Mucosa of descending colon (tissue), 3 donors: Measurements from ENCODE around the gene SUCLG2. TPM values are rescaled to one million over a fixed set of nuclear protein-coding genes. Genes with fewer than 3 reads are reported as not detected.

Experiments used
- ATAC-seq: fragments of 200-7000 bp; cut with Tn5 transposase; one replicate; pipeline ENCODE4 v1.9.1; 2020; ENCODE audit warnings: mild to moderate bottlenecking, moderate library complexity
- DNase-seq, 3 donors: peaks; one replicate each; pipeline ENCODE4 v3.0.0-alpha.2; 2020
- H3K36me3 ChIP-seq: fragments of 200-600 bp; one replicate; pipeline ENCODE4 v1.8.0; 2021; ENCODE audit warnings: low read depth, mild to moderate bottlenecking
- H3K4me1 ChIP-seq: fragments of 200-600 bp; one replicate; pipeline ENCODE4 v1.8.0; 2021; ENCODE audit warnings: low read depth, mild to moderate bottlenecking
- H3K4me3 ChIP-seq: fragments of 200-600 bp; one replicate; pipeline ENCODE4 v1.8.0; 2021; ENCODE audit warnings: mild to moderate bottlenecking
- H3K9me3 ChIP-seq: fragments of 200-600 bp; one replicate; pipeline ENCODE4 v1.8.0; 2021; ENCODE audit warnings: mild to moderate bottlenecking
- intact Hi-C, 2 donors: fragments of 100-400 bp; cut with DNase I in 1 of 2; cut with micrococcal nuclease in 1 of 2; formaldehyde crosslinking; loops; one replicate each; pipeline versions ENCODE4 v1.11.0 to v1.11.1; 2022; cut with DNase I, micrococcal nuclease
- total RNA-seq, 3 donors: library from RNA; stranded (reverse); fragmentation: NEBNext Ultra II Directional in 2 of 3; extraction: Animal tissue kit (Norgen Biotek cat#: 25700) in 2 of 3; gene quantifications; one replicate each; pipeline versions ENCODE4 v1.2.1 to v1.2.4, GENCODE V29; 2021 to 2023
- TF ChIP-seq, protein P1 (sequence below): fragments of 200-600 bp; IDR thresholded peaks from one replicate; pipeline ENCODE4 v1.8.0; 2022; ENCODE audit warnings: antibody characterized with exemption, mild to moderate bottlenecking
- donor health status: DM: no; HTN: no; CAD: no; lungs with moderate emphysema.
- donor health status: DM: no; HTN: no; CAD: no.
- donor health status: DM: no; HTN: yes; CAD: no.

Gene SUCLG2
- total RNA-seq, 3 donors from 2014 or later, result 136 to 238 (median 153) TPM

DNA sequence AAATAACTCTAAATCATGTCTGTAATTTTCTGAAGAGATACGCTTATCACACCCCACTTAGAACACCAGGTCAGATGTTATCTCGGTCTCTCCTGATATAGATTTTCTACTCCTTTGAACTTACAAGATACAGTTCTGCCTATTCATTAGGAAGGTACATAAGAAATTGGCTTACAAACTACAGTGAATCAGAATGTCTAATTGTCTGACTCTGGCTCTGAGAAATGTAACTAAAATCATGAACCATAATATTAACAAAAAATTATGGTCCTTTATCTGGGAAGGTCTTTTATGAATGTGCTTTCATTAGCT, 235.2 kb downstream of the SUCLG2 start:
- TF ChIP-seq, protein P1, sequence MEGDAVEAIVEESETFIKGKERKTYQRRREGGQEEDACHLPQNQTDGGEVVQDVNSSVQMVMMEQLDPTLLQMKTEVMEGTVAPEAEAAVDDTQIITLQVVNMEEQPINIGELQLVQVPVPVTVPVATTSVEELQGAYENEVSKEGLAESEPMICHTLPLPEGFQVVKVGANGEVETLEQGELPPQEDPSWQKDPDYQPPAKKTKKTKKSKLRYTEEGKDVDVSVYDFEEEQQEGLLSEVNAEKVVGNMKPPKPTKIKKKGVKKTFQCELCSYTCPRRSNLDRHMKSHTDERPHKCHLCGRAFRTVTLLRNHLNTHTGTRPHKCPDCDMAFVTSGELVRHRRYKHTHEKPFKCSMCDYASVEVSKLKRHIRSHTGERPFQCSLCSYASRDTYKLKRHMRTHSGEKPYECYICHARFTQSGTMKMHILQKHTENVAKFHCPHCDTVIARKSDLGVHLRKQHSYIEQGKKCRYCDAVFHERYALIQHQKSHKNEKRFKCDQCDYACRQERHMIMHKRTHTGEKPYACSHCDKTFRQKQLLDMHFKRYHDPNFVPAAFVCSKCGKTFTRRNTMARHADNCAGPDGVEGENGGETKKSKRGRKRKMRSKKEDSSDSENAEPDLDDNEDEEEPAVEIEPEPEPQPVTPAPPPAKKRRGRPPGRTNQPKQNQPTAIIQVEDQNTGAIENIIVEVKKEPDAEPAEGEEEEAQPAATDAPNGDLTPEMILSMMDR, result no peak
- ATAC-seq (no peak), DNase-seq (no peak)
- intact Hi-C loops, result no loop called here
- H3K36me3 ChIP-seq, result no peaks in the 10 kb centered on the region
- peaks cover 6% of the 10 kb centered on the region for H3K9me3 ChIP-seq
- H3K4me1 ChIP-seq, result no peaks in the 10 kb centered on the region
- no peak overlapping the region for H3K4me3 ChIP-seq

DNA sequence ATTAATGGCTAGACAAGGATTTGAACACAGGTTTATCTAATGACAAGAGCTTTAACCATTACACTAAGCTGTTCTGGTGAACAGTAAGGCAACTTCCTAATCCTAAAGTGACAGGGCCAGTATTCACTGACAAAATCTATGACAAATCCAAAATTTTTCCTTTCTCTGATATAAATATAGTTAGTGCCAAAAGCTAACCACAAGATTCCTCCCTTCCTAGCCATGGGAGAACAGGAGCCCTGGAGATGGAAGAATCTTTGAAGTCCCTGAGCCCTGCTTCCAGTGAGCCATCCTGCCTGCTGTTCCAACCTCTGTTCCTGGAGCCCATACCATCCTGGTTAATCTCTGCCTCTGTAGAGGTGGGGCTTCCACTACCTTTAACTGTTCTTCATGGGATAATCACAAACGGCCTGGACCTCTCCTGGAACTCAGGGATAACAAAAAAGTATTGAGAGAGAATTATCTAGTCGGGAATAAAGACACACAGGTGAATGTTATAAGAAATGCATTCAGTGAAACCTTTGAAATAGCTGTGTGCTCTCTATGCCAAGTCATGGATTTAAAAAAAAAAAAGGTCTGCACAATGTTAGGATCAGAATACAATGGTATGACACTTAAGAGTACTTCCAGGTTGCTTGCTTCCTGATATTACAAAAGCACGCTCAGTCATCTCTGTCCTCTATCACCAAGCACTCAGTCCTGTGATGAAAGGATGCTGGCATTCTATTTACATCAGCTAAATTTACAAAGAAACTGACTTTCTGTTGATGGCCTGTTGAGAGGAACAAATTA, 235.8 kb downstream of the SUCLG2 start:
- intact Hi-C loops, result no loop called here
- DNase-seq (no peak), ATAC-seq (no peak)
- TF ChIP-seq, protein P1, result no peak
- Histone ChIP-seq H3K9me3 (peaks cover 6% of the 10 kb centered on the region), H3K36me3 (no peaks in the 10 kb centered on the region), H3K4me1 (no peaks in the 10 kb centered on the region), H3K4me3 (no peak overlapping the region)

DNA sequence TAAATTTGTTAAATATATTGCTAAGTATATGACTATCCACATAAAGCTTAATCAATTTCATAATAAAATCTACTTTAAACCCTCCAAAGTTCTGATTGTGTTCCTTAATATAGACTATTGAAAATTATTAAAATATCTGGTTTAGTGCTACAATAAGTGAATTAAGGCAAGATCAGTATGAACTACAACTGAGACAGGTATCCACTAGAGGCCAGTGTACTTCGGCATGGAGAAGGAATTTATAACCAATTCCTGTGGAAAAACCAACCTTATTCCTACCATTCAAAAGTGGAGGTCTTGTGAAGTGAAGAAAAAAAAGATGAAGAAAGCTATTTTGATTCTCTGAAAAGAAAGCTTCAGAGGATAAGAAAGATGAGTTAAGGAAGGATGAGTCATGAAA, 237.7 kb downstream of the SUCLG2 start:
- Histone ChIP-seq H3K9me3 (peaks cover 6% of the 10 kb centered on the region), H3K36me3 (no peaks in the 10 kb centered on the region), H3K4me1 (no peaks in the 10 kb centered on the region), H3K4me3 (no peak overlapping the region)
- TF ChIP-seq, protein P1, result no peak
- intact Hi-C loops, result no loop called here
- DNase-seq (no peak), ATAC-seq (no peak)

DNA sequence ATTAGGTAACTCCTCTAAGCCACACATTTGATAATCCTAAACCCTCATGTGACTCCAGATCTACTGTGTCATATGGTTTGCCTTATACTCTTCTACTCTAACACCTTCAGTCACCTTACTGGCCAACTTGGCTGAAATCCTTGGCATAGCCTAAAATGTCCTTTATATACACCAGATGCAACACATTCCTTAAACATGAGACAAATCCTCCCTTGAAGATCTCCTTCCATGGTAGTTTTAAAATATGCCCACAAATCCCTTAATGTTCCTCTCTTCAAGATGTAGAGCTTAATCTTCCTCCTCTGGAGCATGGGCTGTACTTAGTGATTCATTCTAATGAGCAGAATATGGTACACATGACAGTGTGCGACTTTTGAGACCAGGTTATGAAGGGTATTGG, 238.9 kb downstream of the SUCLG2 start:
- Histone ChIP-seq H3K4me3 (no peak overlapping the region), H3K9me3 (peaks cover 6% of the 10 kb centered on the region), H3K4me1 (no peaks in the 10 kb centered on the region), H3K36me3 (no peaks in the 10 kb centered on the region)
- TF ChIP-seq, protein P1, result no peak
- ATAC-seq, result no peak
- intact Hi-C loops, result no loop called here
- no peak for DNase-seq

DNA sequence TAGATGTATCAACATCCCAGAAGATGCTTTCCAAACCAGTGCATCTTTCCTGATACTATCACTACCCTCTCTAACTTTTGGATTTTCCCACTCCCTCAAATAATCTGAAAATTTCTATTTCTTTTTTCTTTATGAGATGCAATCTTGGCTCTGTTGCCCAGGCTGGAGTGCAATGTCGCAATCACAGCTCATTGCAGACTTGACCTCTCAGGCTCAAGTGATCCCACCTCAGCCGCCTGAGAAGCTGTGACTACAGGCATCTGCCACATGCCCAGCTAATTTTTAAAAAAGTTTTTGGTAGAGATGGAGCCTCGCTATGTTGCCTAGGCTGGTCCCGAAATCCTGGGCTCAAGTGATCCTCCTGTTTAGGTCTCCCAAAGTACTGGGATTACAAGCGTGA, 239.7 kb downstream of the SUCLG2 start:
- Histone ChIP-seq H3K4me3 (no peak overlapping the region), H3K36me3 (no peaks in the 10 kb centered on the region), H3K9me3 (peaks cover under 1% of the 10 kb centered on the region), H3K4me1 (no peaks in the 10 kb centered on the region)
- intact Hi-C loops, result no loop called here
- TF ChIP-seq, protein P1, result no peak
- ATAC-seq (no peak), DNase-seq (no peak)

DNA sequence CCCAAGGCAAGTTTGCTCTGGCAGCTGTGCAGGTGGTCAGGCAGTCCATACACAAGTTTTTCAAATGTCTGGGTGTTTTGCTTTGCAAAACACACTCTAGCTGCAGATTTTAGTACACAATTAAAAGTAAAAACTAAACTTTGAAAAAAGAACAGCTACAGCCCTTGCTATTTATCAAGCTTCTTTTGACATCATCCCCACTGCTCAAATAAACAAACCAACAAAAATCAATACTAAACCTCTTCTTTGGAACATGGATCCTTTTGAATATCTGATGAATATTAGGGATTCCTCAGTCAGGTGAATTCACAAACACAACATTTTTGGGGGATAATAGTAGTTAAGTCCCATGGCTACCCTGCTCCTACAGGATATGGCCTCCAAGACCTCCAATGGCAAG, 249.2 kb downstream of the SUCLG2 start:
- TF ChIP-seq, protein P1, result no peak
- Histone ChIP-seq H3K9me3 (no peaks in the 10 kb centered on the region), H3K4me1 (no peaks in the 10 kb centered on the region), H3K4me3 (no peak overlapping the region), H3K36me3 (no peaks in the 10 kb centered on the region)
- no peak for DNase-seq
- intact Hi-C loops, result no loop called here
- no peak for ATAC-seq
